ENCODE measurements around the gene ATP6V1E1.

GRCh38 chr22:17664414-17665055, 36.0 kb upstream of the ATP6V1E1 start:
- TF ChIP-seq ZNF747 (tag by site-specific recombination; IDR thresholded peaks at IDR 0.05) (no peak), CTCF (tag by site-specific recombination; IDR thresholded peaks at IDR 0.05) (no peak), ZBTB44 (tag by site-specific recombination; IDR thresholded peaks at IDR 0.05) (no peak), KLF8 (tag by site-specific recombination; IDR thresholded peaks at IDR 0.05) (no peak), SALL2 (tag by site-specific recombination; IDR thresholded peaks at IDR 0.05; ENCODE audit: borderline replicate concordance) (no peak), REST (tag by site-specific recombination; IDR thresholded peaks at IDR 0.05) (no peak)
